ENCODE measurements around the gene CRADD.

- no peak for TF ChIP-seq POLR2AphosphoS5 (IDR thresholded peaks at IDR 0.05; ENCODE audit: low read depth, low read length)
- TF ChIP-seq POLR2A (IDR thresholded peaks at IDR 0.05; ENCODE audit: low read depth, low read length) = no peak
- TF ChIP-seq TAF1 (IDR thresholded peaks at IDR 0.05; ENCODE audit: borderline replicate concordance, low read depth, low read length) = no peak
These were observed 103.0 kb downstream of the CRADD start for GRCh38 chr12:93780101-93780641.

All from GM12892 (cell line).